Omental fat pad (tissue), 4 donors: ENCODE measurements around the gene ARPC5. TPM values are rescaled to one million over a fixed set of nuclear protein-coding genes. Genes with fewer than 3 reads are reported as not detected.

Source experiments
- ATAC-seq: fragments of 150-250 bp; one replicate; pipeline ENCODE4 v1.9.1; 2016; ENCODE audit warnings: mild to moderate bottlenecking, moderate library complexity; ENCODE audit not compliant: low FRiP score
- DNase-seq: peaks from one replicate; pipeline ENCODE4 v3.0.0-alpha.2; 2019; ENCODE audit warnings: low spot score
- total RNA-seq, 4 donors: library from RNA; depleted of rRNA; stranded (reverse); fragments of >200 nt; gene quantifications; one replicate each; pipeline ENCODE4 v1.1.0, GENCODE V29; 2016
- TF ChIP-seq, protein P1 (sequence below), 3 donors: fragments of 450-650 bp; IDR thresholded peaks; one replicate each; pipeline ENCODE4 v1.5.1; 2016 to 2017; ENCODE audit warnings: antibody characterized with exemption in 3 of 3, mild to moderate bottlenecking in 3 of 3, moderate library complexity in 2 of 3

Gene ARPC5
- total RNA-seq, 4 donors from 2014 or later: 68.7 to 99.2 (median 90.2) TPM

DNA sequence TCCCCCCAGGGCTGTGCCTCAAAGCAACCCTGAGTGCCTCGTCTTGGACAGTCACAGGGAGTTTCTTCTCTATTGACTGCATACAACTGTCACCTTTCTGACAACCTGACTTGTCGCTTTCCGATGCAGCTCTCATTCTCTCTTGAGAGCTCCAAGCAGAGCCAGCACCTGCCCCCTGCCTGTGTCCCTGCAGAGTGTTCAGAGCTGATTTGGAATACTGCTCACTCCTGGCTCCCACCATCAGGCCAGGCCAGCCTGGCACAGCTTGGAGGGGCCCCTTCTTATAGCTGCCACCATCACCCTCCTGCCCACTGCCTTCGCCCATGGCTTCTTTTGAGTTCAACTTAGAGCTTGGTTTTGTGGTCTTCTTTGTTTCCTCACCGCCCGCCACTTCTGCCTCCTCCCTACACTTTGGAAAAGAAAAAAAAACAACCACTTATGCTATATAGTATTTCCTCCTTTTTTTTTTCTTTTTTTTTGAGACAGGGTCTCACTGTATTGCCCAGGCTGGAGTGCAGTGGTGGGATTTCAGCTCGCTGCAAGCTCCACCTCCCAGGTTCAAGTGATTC lies 57.6 kb downstream of the ARPC5 start:
- DNase-seq (no peak), ATAC-seq (no peak)
- TF ChIP-seq, protein P1, sequence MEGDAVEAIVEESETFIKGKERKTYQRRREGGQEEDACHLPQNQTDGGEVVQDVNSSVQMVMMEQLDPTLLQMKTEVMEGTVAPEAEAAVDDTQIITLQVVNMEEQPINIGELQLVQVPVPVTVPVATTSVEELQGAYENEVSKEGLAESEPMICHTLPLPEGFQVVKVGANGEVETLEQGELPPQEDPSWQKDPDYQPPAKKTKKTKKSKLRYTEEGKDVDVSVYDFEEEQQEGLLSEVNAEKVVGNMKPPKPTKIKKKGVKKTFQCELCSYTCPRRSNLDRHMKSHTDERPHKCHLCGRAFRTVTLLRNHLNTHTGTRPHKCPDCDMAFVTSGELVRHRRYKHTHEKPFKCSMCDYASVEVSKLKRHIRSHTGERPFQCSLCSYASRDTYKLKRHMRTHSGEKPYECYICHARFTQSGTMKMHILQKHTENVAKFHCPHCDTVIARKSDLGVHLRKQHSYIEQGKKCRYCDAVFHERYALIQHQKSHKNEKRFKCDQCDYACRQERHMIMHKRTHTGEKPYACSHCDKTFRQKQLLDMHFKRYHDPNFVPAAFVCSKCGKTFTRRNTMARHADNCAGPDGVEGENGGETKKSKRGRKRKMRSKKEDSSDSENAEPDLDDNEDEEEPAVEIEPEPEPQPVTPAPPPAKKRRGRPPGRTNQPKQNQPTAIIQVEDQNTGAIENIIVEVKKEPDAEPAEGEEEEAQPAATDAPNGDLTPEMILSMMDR (IDR thresholded peaks at IDR 0.05): no peak

DNA sequence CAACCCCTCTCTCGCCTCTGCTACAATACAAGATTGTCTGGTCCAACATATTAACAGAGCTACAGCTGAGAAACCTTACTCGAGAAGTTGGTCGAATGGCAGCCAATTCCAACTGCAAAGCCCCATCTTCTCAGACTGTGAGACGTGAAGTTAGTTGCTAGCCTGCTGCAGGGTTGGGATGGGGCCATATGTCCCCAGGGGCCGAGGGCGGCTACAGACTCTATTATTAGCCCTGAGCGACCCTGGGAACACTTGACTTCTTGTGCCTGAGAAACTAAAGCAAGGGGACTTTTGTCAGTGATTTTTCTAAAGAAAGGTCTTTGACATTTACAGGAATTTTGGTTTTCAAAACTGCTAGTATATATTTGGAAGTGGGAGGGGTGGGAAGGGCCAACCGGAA lies 59.0 kb downstream of the ARPC5 start:
- ATAC-seq: no peak
- no peak for DNase-seq
- TF ChIP-seq, protein P1 (IDR thresholded peaks at IDR 0.05): no peak

DNA sequence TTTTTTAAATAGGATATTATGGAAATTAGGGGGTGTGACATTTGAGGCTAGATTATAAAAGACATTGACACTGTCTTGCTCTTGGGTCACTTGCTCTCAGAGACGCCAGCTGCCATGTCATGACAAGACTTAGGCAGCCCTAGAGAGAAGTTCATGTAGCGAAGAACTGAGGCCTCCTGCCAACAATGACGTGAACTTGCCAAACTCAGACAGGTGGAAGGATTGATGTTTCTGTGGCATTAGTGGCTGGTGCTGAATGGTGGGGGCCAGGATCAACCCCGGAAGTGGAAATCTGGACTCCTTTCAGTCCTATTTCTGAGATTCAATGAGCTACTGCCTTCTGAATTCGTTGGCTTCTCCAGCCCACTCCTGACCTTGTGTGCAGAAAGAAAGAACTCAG lies 60.0 kb downstream of the ARPC5 start:
- TF ChIP-seq, protein P1 (IDR thresholded peaks at IDR 0.05): no peak
- ATAC-seq (no peak), DNase-seq (no peak)

DNA sequence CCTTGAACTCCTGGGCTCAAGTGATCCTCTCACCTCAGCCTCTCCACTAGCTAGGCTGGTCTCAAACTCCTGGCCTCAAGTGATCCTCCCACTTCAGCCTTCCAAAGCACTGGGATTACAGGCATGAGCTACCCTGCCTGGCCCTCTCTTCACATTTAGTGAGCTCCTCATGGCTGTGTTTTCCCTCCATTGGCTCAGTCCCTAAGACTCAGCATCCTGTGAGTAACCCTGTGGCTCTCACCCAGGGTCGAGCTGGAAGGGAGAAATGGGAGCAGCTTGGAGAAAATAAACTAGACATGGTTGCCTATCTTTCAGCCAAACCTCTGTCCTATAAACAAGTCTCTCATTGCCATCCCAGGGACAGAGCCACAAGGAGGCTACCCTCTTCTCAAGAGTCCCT lies 62.9 kb downstream of the ARPC5 start:
- DNase-seq: no peak
- TF ChIP-seq, protein P1 (IDR thresholded peaks at IDR 0.05): no peak
- no peak for ATAC-seq

DNA sequence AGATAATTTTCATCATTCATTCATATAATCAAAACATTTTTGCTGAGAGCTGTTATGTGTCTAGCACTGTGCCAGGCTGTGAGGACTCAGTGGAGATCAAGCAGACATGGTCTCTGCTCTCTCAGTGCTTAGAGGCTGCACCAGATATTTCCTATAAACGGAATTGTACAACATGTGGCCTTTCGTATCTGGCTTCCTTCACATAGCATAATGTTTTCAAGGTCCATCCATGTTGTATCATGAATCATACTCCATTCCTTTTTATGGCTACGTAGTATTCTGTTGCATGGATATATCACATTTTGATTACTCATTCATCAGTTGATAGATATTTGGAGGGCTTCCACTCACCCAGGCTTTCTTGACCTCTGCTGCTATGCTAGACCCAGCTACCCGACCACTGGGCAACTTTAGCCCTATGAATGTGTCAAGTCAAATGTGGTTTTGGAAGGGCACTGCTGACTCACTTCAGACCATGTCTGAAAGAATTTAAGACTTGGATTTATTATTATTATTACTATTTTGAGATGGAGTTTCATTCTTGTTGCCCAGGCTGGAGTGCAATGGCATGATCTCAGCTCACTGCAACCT lies 63.8 kb downstream of the ARPC5 start:
- ATAC-seq: no peak
- TF ChIP-seq, protein P1 (IDR thresholded peaks at IDR 0.05): no peak

More for the DNA sequence above, 63.8 kb downstream of the ARPC5 start:
- no peak for DNase-seq

Other genes starting within 250 kb of the ARPC5 start
- gene NMNAT2, start 217.4 kb downstream of the ARPC5 start, total RNA-seq: 10 to 100 TPM in 1 of 4 donors, 1 to 10 TPM in 2, under 1 TPM in 1; 0.84 to 11.3 (median 5.2) TPM
- 10 to 100 TPM; 30.3 to 59.9 (median 38.4) TPM for gene SMG7, start 163.3 kb downstream of the ARPC5 start, total RNA-seq
- 10 to 100 TPM; 20.4 to 85.0 (median 44.4) TPM for gene NCF2, start 45.3 kb downstream of the ARPC5 start, total RNA-seq
- gene APOBEC4, start 17.5 kb upstream of the ARPC5 start, total RNA-seq: not detected
- gene RGL1, start 169.3 kb upstream of the ARPC5 start, total RNA-seq: 10 to 100 TPM; 66.8 to 88.3 (median 74.6) TPM